Heart left ventricle (tissue), 16 donors: ENCODE measurements around the gene PRTN3. TPM values are rescaled to one million over a fixed set of nuclear protein-coding genes. Genes with fewer than 3 reads are reported as not detected.

ENCODE experiments used
- ATAC-seq, 4 donors: fragments of 200-7000 bp; cut with Tn5 transposase; one replicate each; pipeline ENCODE4 v1.9.1; 2020 to 2022; ENCODE audit warnings: moderate library complexity in 4 of 4, mild to moderate bottlenecking in 3 of 4, moderate number of reproducible peaks in 1 of 4
- DNase-seq, 5 donors: peaks; one replicate each; pipeline ENCODE4 v3.0.0-alpha.2; 2020
- H3K27ac ChIP-seq, 12 donors: fragments of 200-600 bp; sonication (generic) in 4 of 12; one replicate each; pipeline versions ENCODE4 v1.5.0 to v1.8.0; 2016 to 2022; ENCODE audit warnings: mild to moderate bottlenecking in 2 of 12
- H3K27me3 ChIP-seq, 9 donors: fragments of 200-600 bp; sonication (generic) in 2 of 9; one replicate each; pipeline versions ENCODE4 v1.5.1 to v1.8.0; 2016 to 2022; ENCODE audit warnings: mild to moderate bottlenecking in 3 of 9
- H3K36me3 ChIP-seq, 9 donors: fragments of 200-600 bp; sonication (generic) in 2 of 9; one replicate each; pipeline versions ENCODE4 v1.5.0 to v1.8.0; 2018 to 2022; ENCODE audit warnings: mild to moderate bottlenecking in 2 of 9
- H3K4me1 ChIP-seq, 12 donors: fragments of 200-600 bp; sonication (generic) in 4 of 12; one replicate each; pipeline versions ENCODE4 v1.5.0 to v1.8.0; 2016 to 2022; ENCODE audit warnings: mild to moderate bottlenecking in 3 of 12
- H3K4me3 ChIP-seq, 12 donors: fragments of 200-600 bp; sonication (generic) in 4 of 12; one replicate each; pipeline versions ENCODE4 v1.5.0 to v1.8.0; 2017 to 2022; ENCODE audit warnings: mild to moderate bottlenecking in 9 of 12, moderate library complexity in 4 of 12
- H3K9me3 ChIP-seq, 12 donors: fragments of 200-600 bp; sonication (generic) in 4 of 12; one replicate each; pipeline versions ENCODE4 v1.5.0 to v1.8.0; 2016 to 2022; ENCODE audit warnings: mild to moderate bottlenecking in 1 of 12
- POLR2A ChIP-seq, 2 donors: fragments of 450-650 bp; IDR thresholded peaks; one replicate each; pipeline ENCODE4 v1.6.1; 2017; ENCODE audit warnings: antibody characterized with exemption in 2 of 2, mild to moderate bottlenecking in 2 of 2, moderate library complexity in 2 of 2
- WGBS, 4 donors: extraction: QIAGEN DNeasy Blood & Tissue Kit in 2 of 4; methylation state at CpG; one replicate each; pipeline versions ENCODE4 v1.1.5 to v1.1.7; 2013 to 2018; 5-methylcytosine and 5-hydroxymethylcytosine counted together
- intact Hi-C, 10 donors: fragments of 100-400 bp; cut with DNase I; formaldehyde crosslinking; loops; one replicate each; pipeline versions ENCODE4 v1.11.1 to v1.14.2; 2022
- polyA plus RNA-seq, 2 donors: library from polyadenylated mRNA; stranded (reverse); fragments of 200-250 nt; gene quantifications; one replicate each; pipeline ENCODE4 v1.2.3, GENCODE V29; 2013
- total RNA-seq, 9 donors: library from RNA; depleted of rRNA in 2 of 9; stranded (reverse); fragments of >200 nt in 2 of 9; fragmentation: NEBNext Ultra II Directional in 3 of 9; extraction: Animal tissue kit (Norgen Biotek cat#: 25700) in 3 of 9; gene quantifications; one replicate each; pipeline versions ENCODE4 v1.1.0 to v1.2.4, GENCODE V29; 2016 to 2023
- TF ChIP-seq, protein P1 (sequence below), 12 donors: fragments of 200-600 bp; sonication (generic) in 4 of 12; IDR thresholded peaks; one replicate each; pipeline versions ENCODE4 v1.5.0 to v1.8.0; 2018 to 2022; ENCODE audit warnings: antibody characterized with exemption in 12 of 12, mild to moderate bottlenecking in 5 of 12
- donor health status: ischemic (EF 13 %, LVEDD 7.1; RV severe dilation, severe dysfunction).
- donor health status: healthy with polysubstance abuse.
- donor health status: DM: no; HTN: yes; CAD: no.
- donor health status: DM: no; HTN: no; CAD: no.
- donor health status: ischemic (EF 25% LVEDD 6.9; RV normal size, moderate dysfunction).
- donor health status: ischemic (EF 25% LVEDD 5.7; RV mildly dilated, moderate dysfunction).
- donor health status: healthy.
- donor health status: DM: yes; HTN: yes; CAD: no.
- donor health status: ischemic (EF 35%, LVEDD 5.7; RV mildly dilated, moderate dysfunction).
- donor health status: nonischemic (EF 11% LVEDD 7.7; RV severe dilation, severe dysfunction).
- donor health status: DM: yes; HTN: yes; CAD: no.
- donor health status: PGD.
- donor health status: ischemic (EF 29% LVEDD 5.4; RV normal size, mild dysfunction).
- donor health status: nonischemic (EF 23%, LVEDD 6.1; RV moderate dilation, normal function).

Gene PRTN3
- total and polyA plus RNA-seq, 11 donors, result 0.11 to 0.40 TPM; not detected in 9

DNA sequence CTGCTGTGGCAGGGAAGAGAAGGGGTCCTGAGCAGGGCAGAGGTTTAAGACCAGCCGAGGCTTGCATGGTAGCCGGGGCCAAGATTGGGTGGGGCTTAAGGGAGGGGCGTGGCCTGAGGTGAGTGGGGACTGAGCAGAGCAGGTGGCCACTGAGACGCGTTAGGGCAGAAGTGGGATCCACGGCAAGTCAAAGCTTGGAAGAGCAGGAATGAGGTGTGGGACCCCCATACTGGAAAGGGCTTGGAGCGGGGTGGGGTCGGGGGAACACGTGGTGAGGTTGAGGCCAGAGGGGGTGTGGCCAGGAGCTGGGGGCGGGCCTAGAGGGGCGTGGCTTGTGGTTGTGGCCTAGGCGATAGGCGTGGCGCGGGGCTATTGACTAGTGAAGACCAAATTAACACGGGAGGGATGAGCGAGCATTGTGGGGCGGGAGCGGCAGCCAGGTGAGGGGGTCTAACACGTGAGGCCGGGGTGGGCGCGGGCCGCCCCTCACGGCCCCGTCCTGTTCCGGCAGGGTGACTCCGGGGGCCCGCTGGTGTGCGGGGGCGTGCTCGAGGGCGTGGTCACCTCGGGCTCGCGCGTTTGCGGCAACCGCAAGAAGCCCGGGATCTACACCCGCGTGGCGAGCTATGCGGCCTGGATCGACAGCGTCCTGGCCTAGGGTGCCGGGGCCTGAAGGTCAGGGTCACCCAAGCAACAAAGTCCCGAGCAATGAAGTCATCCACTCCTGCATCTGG, 21.9 kb downstream of the PRTN3 start:
- Histone ChIP-seq H3K4me3 (peak overlapping the region in 2 of 12 donors; percentile 24 to 47), H3K36me3 (peaks cover 0 to 6% (median 2%) of the 10 kb centered on the region in 9 donors), H3K4me1 (peaks cover 0 to 42% (median 4%) of the 10 kb centered on the region in 12 donors), H3K27me3 (peaks cover 0 to 48% (median 17%) of the 10 kb centered on the region in 9 donors), H3K9me3 (no peaks in the 10 kb centered on the region), H3K27ac (peak overlapping the region in 1 of 12 donors; percentile 84)
- TF ChIP-seq POLR2A (IDR thresholded peaks at IDR 0.05), result no peak
- ATAC-seq (peak in 2 of 4 donors; percentile 17 to 30), DNase-seq (peak in 3 of 5 donors; percentile 46 to 83 (median 67))
- intact Hi-C loops, result loop anchor here in 6 of 10 donors (2.0 to 10.0 kb wide), 5 partner anchors 50 to 122 kb away; partner anchors contain the start of genes R3HDM4 (in 3 of the 6) and WDR18 (in 1 of the 6)
- 17 to 28% (median 20%) methylated on average over 41 to 48 of the region's 48 CpGs for WGBS, 4 donors

DNA sequence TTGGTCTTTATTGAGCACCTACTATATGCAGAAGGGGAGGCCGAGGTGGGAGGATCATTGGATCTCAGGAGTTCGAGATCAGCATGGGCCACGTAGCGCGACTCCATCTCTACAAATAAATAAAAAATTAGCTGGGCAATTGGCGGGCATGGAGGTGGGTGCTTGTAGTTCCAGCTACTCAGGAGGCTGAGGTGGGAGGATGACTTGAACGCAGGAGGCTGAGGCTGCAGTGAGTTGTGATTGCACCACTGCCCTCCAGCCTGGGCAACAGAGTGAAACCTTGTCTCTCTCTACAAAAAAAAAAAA, 22.5 kb downstream of the PRTN3 start:
- Histone ChIP-seq H3K4me1 (peaks cover 0 to 42% (median 4%) of the 10 kb centered on the region in 12 donors), H3K4me3 (peak overlapping the region in 3 of 12 donors; percentile 10 to 47 (median 24)), H3K27ac (peak overlapping the region in 1 of 12 donors; percentile 84), H3K36me3 (peaks cover 0 to 11% (median 7%) of the 10 kb centered on the region in 9 donors), H3K9me3 (no peaks in the 10 kb centered on the region), H3K27me3 (peaks cover 0 to 46% (median 17%) of the 10 kb centered on the region in 9 donors)
- ATAC-seq (no peak), DNase-seq (no peak)
- TF ChIP-seq POLR2A (IDR thresholded peaks at IDR 0.05), result no peak
- TF ChIP-seq, protein P1, sequence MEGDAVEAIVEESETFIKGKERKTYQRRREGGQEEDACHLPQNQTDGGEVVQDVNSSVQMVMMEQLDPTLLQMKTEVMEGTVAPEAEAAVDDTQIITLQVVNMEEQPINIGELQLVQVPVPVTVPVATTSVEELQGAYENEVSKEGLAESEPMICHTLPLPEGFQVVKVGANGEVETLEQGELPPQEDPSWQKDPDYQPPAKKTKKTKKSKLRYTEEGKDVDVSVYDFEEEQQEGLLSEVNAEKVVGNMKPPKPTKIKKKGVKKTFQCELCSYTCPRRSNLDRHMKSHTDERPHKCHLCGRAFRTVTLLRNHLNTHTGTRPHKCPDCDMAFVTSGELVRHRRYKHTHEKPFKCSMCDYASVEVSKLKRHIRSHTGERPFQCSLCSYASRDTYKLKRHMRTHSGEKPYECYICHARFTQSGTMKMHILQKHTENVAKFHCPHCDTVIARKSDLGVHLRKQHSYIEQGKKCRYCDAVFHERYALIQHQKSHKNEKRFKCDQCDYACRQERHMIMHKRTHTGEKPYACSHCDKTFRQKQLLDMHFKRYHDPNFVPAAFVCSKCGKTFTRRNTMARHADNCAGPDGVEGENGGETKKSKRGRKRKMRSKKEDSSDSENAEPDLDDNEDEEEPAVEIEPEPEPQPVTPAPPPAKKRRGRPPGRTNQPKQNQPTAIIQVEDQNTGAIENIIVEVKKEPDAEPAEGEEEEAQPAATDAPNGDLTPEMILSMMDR (IDR thresholded peaks at IDR 0.05), result no peak
- intact Hi-C loops, result loop anchor here in 6 of 10 donors (2.0 to 10.0 kb wide), 5 partner anchors 49 to 122 kb away; partner anchors contain the start of genes R3HDM4 (in 3 of the 6) and WDR18 (in 1 of the 6)
- 63 to 75% (median 71%) methylated on average over 7 of the region's 7 CpGs for WGBS, 4 donors

DNA sequence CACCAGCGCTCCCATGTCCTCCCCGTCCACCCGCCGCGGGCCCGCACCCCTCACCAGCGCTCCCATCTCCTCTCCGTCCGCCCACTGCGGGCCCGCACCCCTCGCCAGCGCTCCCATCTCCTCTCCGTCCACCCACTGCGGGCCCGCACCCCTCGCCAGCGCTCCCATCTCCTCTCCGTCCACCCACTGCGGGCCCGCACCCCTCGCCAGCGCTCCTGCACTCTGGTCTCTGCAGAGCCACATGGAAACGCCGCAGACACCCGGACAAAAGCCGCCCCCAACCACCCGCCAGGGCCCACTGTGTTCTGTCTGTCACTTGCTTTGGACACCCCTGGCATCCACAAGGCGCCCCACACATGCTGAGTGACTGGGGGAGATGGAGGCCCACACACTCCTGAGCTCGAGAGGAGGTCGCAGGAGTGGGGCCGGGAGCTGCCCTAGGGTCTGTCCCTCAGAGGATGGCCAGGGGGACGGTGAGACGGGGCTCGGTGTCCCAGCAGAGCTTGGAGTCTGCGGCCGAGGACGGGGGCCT, 26.0 kb downstream of the PRTN3 start:
- intact Hi-C loops, result loop anchor here in 5 of 10 donors (5.0 to 10.0 kb wide), 4 partner anchors 50 to 118 kb away; partner anchors contain the start of genes KISS1R (in 3 of the 5) and WDR18 (in 2 of the 5)
- peaks cover 0 to 27% (median 12%) of the 10 kb centered on the region in 12 donors for H3K4me1 ChIP-seq

DNA sequence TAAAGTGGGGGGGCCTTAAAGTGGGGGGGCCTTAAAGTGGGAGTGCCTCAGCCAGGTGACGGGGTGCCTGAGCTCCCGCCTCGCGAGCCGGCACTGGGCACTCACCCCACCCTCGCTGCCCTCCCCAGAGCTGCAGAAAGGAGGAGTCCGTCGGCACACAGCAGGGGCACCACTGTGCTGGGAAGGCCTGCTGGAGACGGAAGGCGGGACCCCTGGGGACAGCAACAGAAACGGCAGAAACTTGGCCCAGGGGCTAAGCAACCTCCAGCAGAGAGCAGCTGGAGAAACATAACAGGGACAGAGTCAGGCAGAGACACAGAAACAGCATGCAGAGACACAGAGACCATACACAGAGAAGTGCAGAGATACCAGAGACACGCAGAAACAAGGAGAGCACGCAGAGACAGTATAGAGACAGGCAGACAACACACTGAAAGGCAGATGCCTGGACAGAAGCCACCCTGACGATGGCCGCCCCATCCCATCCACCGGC, 26.5 kb downstream of the PRTN3 start:
- no peak overlapping the region for H3K4me3 ChIP-seq
- peak in 1 of 4 donors; percentile 1 for ATAC-seq
- intact Hi-C loops, result loop anchor here in 5 of 10 donors (5.0 to 10.0 kb wide), 4 partner anchors 50 to 117 kb away; partner anchors contain the start of genes KISS1R (in 3 of the 5) and WDR18 (in 2 of the 5)
- TF ChIP-seq POLR2A (IDR thresholded peaks at IDR 0.05), result no peak
- H3K27me3 ChIP-seq, result peaks cover 0 to 9% (median 0%) of the 10 kb centered on the region in 9 donors
- H3K4me1 ChIP-seq, result peaks cover 0 to 28% (median 12%) of the 10 kb centered on the region in 12 donors
- H3K36me3 ChIP-seq, result peaks cover 0 to 36% (median 14%) of the 10 kb centered on the region in 9 donors
- 68 to 77% (median 73%) methylated on average over 10 to 16 of the region's 16 CpGs for WGBS, 4 donors
- no peak for DNase-seq
- H3K9me3 ChIP-seq, result no peaks in the 10 kb centered on the region
- peak overlapping the region in 1 of 12 donors; percentile 2 for H3K27ac ChIP-seq

More for the DNA sequence above, 26.0 kb downstream of the PRTN3 start:
- WGBS, 4 donors, result 83 to 87% (median 85%) methylated on average over 28 to 38 of the region's 38 CpGs
- Histone ChIP-seq H3K36me3 (peaks cover 0 to 36% (median 14%) of the 10 kb centered on the region in 9 donors), H3K27ac (peak overlapping the region in 1 of 12 donors; percentile 2), H3K27me3 (peaks cover 0 to 14% (median 0%) of the 10 kb centered on the region in 9 donors), H3K9me3 (no peaks in the 10 kb centered on the region), H3K4me3 (no peak overlapping the region)
- TF ChIP-seq, protein P1 (IDR thresholded peaks at IDR 0.05), result no peak
- TF ChIP-seq POLR2A (IDR thresholded peaks at IDR 0.05), result no peak
- no peak for ATAC-seq
- DNase-seq, result no peak
